Activated T-helper 1 cell treated with Interleukin-2 at 50 U/mL for 16 hours (primary cell): ENCODE results near the gene PSMA2.
"Not testable (repeated sequence)": the region's sequence is repeated elsewhere in the genome, so short reads cannot be mapped to it uniquely, and the experiment has no call there.

Experiments
- DNase-seq: peaks from one replicate; pipeline ENCODE4 v3.0.0-alpha.2; 2020; ENCODE audit warnings: low read depth

Gene PSMA2

DNA sequence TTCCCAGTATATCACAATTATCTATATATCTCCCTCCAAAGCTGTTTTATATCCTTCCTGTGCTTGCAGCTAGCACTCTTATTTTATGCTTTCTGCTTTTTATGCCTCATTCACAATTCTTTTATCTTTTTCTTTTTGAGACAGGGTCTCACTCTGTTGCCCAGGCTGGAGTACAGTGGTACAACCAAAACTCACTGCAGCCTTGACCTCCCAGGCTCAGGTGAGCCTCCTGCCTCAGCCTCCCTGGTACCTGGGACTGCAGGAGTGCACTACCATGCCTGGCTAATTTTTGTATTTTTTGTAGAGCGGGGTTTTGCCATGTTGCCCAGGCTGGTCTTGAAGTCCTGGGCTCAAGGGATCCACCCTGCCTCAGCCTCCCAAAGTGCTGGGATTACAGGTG, 25.8 kb downstream of the PSMA2 start:
- no peak for DNase-seq

DNA sequence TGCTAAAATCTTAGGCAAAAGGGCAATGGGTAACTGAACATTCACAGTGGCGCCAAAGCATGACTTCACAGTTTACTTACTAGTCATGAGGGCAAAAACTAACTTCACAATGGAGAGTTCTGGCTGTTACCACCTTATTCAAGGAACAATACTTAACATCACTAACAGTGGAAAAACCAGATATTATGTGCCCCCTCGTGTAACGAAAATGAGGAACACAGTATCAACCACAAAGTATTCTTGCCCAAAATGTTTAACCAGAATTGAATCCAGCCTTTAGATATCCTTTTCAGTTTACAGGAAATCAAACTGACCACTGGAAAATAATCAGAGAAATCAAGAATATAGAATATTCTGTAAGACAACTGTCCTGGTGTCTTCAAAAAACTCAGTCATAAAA, 29.6 kb downstream of the PSMA2 start:
- no peak for DNase-seq

DNA sequence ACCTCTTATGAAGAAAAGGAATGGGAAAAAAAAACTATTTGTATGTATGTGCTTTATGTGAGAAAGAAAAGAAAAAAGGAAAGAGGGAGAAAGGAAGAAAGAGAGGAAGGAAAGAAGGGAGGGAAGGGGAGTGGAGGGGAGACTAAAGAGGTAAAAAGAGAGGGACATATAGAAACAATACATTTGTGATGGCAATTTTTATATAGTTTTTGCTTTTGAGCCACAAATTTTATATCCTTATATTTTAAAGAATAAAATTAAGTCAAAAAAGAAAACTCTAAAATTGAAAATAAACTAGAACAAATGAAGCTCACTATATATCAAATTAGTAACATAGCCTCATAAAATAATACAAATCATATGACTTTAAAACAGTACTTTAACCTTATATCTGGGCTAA, 31.1 kb downstream of the PSMA2 start:
- no peak for DNase-seq

DNA sequence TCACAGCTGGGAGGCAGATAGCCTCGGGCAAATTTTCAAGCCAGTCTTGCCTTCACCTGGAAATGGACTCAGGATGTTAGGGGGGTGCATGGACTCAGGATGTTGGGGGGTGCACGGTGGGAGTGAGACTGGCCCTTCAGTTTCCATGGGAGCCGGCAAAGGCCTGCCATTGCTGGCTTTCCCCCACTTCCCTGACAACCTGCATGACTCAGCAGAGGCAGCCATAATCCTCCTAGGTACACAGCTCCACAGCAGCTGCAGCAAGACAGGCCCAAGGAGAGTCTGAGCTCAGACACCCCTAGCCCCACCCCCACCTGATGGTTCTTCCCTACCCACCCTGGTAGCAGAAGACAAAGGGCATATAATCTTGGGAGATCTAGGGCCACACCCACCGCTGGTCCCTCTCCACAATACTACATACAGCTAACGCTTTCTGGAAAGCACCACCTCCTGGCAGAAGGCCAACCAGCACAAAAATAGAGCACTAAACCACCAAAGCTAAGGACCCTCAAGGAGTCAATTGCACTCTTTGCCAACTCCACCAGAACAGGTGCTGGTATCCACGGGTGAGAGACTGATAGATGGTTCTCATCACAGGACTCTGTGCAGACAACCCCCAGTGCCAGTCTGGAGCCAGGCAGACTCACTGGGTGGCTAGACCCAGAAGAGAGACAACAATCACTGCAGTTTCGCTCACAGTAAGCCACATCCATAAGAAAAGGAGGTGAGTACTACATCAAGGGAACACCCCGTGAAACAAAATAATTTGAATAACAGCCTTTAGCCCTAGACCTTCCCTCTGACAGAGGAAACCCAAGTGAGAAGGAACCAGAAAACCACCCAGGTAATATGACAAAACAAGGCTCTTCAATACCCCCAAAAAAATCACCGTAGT, 38.4 kb downstream of the PSMA2 start:
- DNase-seq: no peak

DNA sequence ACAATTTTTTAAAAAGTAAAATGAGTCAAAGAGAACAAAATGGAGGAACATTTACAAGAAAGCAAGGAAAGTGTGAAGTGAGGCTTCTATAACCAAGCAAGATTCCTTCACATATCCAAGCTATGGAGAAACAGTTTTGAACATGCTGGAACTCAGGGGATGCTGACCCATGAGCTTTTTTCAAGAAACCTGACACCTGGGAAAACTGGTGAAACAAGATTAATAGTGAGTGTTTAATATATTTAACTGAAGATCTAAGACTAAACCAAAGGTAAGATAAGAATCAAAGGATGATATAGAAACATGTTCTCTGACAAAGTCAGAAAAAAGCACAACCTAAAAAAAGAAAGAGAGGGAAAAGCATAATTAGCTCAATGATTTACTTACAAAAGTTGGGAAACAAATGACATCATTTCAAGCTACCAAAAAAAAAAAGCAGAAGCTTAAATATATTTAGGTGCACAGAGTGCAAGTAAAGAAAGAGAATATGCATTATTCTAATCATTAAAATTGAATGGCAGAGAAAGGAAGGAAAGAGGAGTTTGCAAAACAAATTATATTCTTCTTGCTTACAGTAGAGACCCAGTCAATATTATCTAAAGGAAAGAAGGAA, 45.0 kb downstream of the PSMA2 start:
- DNase-seq: no peak

DNA sequence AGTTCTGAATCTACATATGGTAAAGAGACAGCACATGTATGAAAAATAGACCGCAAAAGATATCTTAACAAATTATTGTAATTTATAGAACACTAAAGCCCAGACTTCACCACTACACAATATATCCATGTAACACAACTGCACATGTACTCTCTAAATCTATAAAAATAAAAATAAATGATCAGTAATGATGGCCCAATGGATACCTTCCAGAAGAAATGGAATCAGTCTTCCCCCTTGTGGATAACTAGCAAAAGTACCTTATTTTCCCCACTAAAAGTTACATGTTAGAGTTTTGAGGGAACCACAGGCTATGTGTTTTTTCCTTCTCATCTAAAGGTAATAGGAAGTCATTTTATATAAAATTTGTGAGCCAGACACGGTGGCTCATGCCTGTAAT, 45.8 kb downstream of the PSMA2 start:
- no peak for DNase-seq

DNA sequence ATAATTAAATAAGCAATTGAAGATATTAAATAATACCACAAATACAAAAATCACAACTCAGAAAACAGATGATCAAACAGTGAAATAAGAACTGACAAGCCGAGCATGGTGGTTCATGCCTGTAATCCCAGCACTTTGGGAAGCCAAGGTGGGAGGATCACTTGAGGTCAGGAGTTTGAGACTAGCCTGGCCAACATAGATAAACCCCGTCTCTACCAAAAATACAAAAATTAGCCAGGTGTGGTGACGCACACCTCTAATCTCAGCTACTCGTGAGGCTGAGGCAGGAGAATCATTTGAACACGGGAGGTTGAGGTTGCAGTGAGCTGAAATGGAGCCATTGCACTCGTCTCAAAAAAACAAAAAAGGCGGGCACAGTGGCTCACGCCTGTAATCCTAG, 46.8 kb downstream of the PSMA2 start:
- DNase-seq: not testable (repeated sequence)

DNA sequence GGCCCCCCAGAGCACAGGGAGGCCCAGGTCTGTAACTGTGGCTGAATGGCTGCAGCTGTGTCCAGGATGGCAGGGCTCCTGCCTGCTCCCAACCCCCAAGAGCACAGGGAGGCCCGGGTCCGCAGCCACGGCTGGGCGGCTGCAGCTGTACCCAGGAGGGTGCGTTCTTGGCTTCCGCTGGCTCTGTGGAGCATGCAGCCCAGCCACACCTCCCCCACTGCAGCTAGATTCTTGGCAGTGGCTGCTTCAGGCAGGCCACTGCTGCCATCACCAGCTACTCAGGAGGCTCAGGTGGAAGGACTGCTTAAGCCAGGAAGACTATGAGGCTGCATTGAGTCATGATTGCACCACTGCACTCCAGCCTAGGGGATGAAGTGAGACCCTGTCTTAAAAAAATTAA, 48.0 kb downstream of the PSMA2 start:
- no peak for DNase-seq

DNA sequence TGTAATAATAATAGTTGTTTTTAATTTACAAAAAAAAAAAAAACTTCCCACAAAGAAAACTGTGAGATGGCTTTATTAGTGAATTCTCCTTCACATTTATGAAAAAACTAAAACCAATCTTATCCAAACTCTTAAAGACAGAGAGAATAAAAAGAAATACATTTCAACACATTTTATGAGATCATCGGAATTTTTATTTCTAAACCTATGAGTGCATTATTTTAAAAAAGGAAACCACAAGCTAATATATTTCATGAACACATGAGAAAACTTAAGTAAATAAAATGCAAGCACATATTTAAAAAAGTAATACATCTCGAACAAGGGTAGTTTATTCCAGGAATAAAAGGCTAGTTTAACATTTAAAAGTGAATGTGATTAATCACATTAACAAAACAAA, 51.6 kb downstream of the PSMA2 start:
- DNase-seq: no peak

DNA sequence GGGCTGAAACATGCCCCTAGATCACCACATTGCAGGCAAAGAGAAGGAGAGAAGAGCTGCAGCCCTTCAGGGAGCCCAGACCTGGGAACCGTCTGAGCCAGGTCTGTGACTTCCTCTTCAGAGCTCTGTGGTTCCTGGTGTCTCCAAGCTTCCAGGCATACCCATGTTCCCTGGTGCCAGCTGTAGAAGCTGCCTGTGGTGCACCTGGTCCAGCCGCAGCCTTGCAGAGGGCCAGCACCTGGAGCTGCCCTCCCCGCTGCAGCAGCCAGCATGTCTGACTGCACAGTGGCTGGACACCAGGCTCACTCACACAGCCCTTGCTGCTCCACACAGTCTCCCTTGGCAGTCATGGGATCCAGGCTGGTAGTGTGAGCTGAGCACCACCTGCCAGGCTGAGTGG, 53.7 kb downstream of the PSMA2 start:
- DNase-seq: no peak

DNA sequence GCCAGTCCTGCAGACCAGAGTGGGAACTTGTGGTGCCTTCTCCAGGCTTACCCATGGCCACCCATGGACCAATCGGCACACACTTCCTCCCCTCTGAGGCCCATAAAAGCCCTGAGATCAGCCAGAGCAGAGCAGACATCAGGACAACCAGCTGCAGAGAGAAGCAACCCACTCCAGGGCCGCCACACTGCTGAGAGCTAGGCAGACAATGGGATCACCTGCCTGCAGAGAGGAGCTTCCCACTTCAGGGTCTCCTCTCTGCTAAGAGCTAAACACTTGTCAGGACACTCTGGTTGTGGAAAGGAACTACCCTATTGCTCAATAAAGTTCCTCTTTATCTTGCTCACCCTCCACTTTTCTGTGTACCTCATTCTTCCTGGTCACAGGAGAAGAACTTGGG, 54.1 kb downstream of the PSMA2 start:
- DNase-seq: no peak

DNA sequence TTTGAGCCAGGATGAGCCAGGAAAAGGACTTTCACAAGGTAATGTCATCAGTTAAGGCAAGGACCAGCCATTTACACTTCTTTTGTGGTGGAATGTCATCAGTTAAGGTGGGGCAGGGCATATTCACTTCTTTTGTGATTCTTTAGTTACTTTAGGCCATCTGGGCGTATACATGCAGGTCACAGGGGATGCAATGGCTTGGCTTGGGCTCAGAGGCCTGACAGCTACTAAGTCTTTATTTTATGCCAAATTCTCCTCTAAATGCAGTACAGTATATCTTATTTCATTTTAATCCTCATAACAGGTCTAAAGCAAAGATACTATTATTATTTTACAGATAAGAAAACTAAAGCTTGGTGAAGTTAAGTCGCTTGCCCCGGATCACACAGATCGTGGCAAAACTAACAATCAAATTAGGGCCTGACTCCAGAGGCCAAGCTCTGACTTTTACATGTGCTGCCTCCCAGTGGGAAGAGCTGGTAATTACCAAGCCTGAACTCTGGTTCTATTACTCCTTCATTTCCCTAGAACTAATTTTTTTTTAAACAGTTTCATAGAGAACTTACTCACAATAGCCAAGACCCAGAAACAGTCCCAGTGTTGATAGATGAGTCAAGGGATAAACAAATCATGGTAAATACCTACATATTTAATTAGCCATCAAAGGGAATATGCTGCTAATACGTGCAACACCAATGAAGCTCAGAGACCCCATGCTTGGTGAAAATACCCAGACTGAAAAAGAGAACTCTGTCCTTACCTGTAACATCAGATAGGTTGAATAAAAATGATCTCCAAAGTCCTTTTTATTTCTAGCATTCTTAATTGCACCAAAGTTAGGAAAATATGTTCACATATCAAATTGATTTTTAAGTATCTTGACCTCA, 55.5 kb downstream of the PSMA2 start:
- no peak for DNase-seq

DNA sequence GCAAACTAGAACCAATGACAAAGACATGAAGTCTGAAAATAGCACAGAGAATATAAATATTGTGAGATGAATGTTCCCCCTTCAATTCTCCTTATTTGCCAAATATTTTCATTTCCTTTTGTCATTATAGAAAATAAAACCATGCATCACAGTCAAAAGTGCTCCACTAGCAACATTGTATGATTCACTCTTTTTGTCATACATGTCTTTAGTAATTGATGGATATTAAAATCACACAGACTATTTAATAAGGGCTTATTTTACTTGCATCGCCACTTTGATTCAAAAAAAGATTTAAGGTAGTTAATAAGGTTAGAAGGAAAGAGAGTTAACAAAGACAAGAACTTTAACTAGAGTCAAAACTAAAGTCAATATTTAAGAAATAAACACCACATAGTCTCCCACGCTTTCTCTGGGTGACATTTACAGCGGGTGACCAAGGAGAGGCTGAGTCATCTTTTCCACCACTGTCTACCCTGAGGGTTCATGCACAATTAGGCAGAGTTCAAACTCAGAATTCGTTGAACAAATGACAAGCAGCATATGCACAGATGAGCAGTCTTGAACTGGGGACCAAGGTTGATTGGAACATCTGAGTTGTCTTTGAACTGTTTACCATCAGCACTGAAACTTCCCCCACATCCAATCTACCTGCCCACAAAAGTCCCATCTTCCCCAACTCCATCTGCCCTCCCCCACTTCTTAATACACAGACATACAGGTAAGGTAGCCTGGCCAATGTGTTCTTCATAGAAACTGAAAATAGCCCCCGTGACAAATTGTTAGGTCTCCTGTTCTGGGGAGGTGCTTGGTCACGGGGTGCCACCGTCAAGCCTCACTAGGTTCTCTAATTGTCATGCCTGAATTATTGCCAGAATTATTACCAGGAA, 62.6 kb downstream of the PSMA2 start:
- no peak for DNase-seq

DNA sequence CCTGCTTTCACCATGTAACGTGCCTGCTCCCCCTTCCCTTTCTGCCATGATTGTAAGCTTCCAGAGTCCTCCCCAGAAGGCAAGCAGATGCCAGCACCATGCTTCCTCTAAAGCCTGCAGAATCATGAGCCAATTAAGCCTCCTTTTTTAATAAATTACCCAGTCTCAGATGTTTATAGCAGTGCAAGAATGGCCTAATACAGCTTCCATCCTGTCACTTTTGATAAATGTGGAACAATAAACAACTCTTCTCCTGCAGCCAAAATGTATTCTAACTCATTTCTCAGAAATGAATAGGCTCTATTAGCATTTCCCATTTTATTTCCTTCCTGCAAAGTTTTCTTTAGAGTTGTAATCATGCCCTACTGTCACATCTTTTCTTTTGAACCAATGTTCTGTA, 63.5 kb downstream of the PSMA2 start:
- no peak for DNase-seq
